Tibial nerve (tissue), 4 donors: Measurements from ENCODE around the gene ABHD17A.

Experiments used
- EP300 ChIP-seq, 2 donors: sonication (generic); formaldehyde crosslinking; IDR thresholded peaks; one replicate each; pipeline ENCODE4 v1.6.1; 2017; ENCODE audit warnings: antibody characterized with exemption in 2 of 2, mild to moderate bottlenecking in 1 of 2
- POLR2A ChIP-seq, 2 donors: fragments of 450-650 bp; IDR thresholded peaks; one replicate each; pipeline ENCODE4 v1.6.1; 2017; ENCODE audit warnings: antibody characterized with exemption in 2 of 2, mild to moderate bottlenecking in 2 of 2, moderate library complexity in 2 of 2
- TF ChIP-seq, protein P1 (sequence below), 5 experiments: fragments of 200-600 bp in 3 of 5; fragments of 450-650 bp in 2 of 5; sonication (generic) in 3 of 5; IDR thresholded peaks; one replicate each; pipeline ENCODE4 v1.5.1; 2016 to 2019; ENCODE audit warnings: antibody characterized with exemption in 5 of 5, mild to moderate bottlenecking in 3 of 5, moderate library complexity in 2 of 5

DNA sequence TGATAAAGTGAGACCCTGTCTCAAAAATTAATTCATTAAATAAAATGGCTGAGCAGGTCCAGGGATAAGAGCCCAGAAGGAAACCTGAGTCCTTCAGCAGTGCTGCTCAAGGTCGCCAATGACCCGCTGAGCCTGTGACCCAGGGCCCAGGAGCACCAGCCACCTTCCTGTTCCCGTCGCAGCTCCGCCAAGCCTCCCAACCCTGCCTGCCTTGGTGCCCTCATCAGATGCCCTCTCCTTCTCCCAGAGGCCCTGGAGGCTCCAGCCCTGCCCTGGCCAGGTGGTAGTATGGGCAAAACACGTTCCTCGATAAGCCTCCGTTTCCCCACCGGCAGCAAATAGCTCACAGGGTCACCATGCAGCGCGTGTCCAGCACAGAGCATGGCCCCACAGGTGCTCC is 39.7 kb downstream of the ABHD17A start:
- TF ChIP-seq POLR2A (IDR thresholded peaks at IDR 0.05) (no peak), EP300 (IDR thresholded peaks at IDR 0.05) (no peak)
- TF ChIP-seq, protein P1, sequence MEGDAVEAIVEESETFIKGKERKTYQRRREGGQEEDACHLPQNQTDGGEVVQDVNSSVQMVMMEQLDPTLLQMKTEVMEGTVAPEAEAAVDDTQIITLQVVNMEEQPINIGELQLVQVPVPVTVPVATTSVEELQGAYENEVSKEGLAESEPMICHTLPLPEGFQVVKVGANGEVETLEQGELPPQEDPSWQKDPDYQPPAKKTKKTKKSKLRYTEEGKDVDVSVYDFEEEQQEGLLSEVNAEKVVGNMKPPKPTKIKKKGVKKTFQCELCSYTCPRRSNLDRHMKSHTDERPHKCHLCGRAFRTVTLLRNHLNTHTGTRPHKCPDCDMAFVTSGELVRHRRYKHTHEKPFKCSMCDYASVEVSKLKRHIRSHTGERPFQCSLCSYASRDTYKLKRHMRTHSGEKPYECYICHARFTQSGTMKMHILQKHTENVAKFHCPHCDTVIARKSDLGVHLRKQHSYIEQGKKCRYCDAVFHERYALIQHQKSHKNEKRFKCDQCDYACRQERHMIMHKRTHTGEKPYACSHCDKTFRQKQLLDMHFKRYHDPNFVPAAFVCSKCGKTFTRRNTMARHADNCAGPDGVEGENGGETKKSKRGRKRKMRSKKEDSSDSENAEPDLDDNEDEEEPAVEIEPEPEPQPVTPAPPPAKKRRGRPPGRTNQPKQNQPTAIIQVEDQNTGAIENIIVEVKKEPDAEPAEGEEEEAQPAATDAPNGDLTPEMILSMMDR (IDR thresholded peaks at IDR 0.05): no peak
